NOMO-1 treated with DMSO at 0.1 percent for 48 hours (cell line): ENCODE measurements around the gene ZNF185.
"Not testable (repeated sequence)": the region's sequence is repeated elsewhere in the genome, so short reads cannot be mapped to it uniquely, and the experiment has no call there.

ENCODE experiments used
- DNase-seq: peaks from one replicate; lab custom pipeline; 2025; ENCODE audit not compliant: unreplicated experiment; lab: John Stamatoyannopoulos, UW

Gene ZNF185

GRCh38 chrX:152895121-152895520, 2.7 kb upstream of the ZNF185 start:
- DNase-seq, result no peak

- no peak for DNase-seq
These were observed 2.0 kb upstream of the ZNF185 start for GRCh38 chrX:152895724-152896420.

- no peak for DNase-seq
These were observed 1.4 kb upstream of the ZNF185 start for GRCh38 chrX:152896450-152896849.

GRCh38 chrX:152898442-152898841, 575 bp downstream of the ZNF185 start:
- DNase-seq, result no peak

- DNase-seq, result no peak
These were observed 1.4 kb downstream of the ZNF185 start for GRCh38 chrX:152899111-152899873.

GRCh38 chrX:152899874-152900719, 2.2 kb downstream of the ZNF185 start:
- DNase-seq, result no peak

GRCh38 chrX:152900937-152901445, 3.1 kb downstream of the ZNF185 start:
- no peak for DNase-seq

- no peak for DNase-seq
These were observed 4.1 kb downstream of the ZNF185 start for GRCh38 chrX:152901816-152902501.

- DNase-seq, result no peak
These were observed 4.6 kb downstream of the ZNF185 start for GRCh38 chrX:152902502-152902820.

GRCh38 chrX:152903589-152903988, 5.7 kb downstream of the ZNF185 start:
- no peak for DNase-seq

- DNase-seq, result no peak
These were observed 6.5 kb downstream of the ZNF185 start for GRCh38 chrX:152904151-152905080.

GRCh38 chrX:152905081-152905420, 7.2 kb downstream of the ZNF185 start:
- no peak for DNase-seq

GRCh38 chrX:152907084-152907651, 9.3 kb downstream of the ZNF185 start:
- no peak for DNase-seq

GRCh38 chrX:152908486-152908885, 10.6 kb downstream of the ZNF185 start:
- no peak for DNase-seq

GRCh38 chrX:152910018-152910417, 12.2 kb downstream of the ZNF185 start:
- DNase-seq, result not testable (repeated sequence)

GRCh38 chrX:152912106-152912505, 14.2 kb downstream of the ZNF185 start:
- no peak for DNase-seq

- DNase-seq, result no peak
These were observed 14.8 kb downstream of the ZNF185 start for GRCh38 chrX:152912641-152913040.

- DNase-seq, result peak; percentile 12
These were observed 15.5 kb downstream of the ZNF185 start for GRCh38 chrX:152913346-152913745.

- no peak for DNase-seq
These were observed 16.0 kb downstream of the ZNF185 start for GRCh38 chrX:152913910-152914309.
